ENCODE data around the gene MACROD2. TPM values are rescaled to one million over a fixed set of nuclear protein-coding genes. Genes with fewer than 3 reads are reported as not detected.

Gene MACROD2
- total and polyA plus RNA-seq, 11 donors = 0.54 to 5.4 (median 2.4) TPM

- intact Hi-C loops (cut with DNase I) = no loop called here
- H3K27ac ChIP-seq = peak overlapping the region in 5 of 12 donors; percentile 39 to 71 (median 66)
Measured at GRCh38 chr20:13995841-13996240, 525 bp downstream of the MACROD2 start.

GRCh38 chr20:13996265-13996664 is 949 bp downstream of the MACROD2 start:
- 8 to 9% (median 8%) methylated on average over 13 of the region's 13 CpGs for WGBS, 4 donors
- peak overlapping the region in 2 of 12 donors; percentile 70 to 71 for H3K27ac ChIP-seq

More at GRCh38 chr20:13995841-13996240, 525 bp downstream of the MACROD2 start:
- Histone ChIP-seq H3K27me3 (peaks cover 0 to 18% (median 0%) of the 10 kb centered on the region in 9 donors), H3K36me3 (no peaks in the 10 kb centered on the region), H3K4me3 (peak overlapping the region; percentile 42 to 79 (median 64)), H3K4me1 (peaks cover 0 to 16% (median 0%) of the 10 kb centered on the region in 12 donors), H3K9me3 (peaks cover 0 to 29% (median 10%) of the 10 kb centered on the region in 12 donors)
- 0 to 1% (median 1%) methylated on average over 26 to 52 of the region's 52 CpGs for WGBS, 4 donors
- peak in 3 of 4 donors; percentile 27 to 70 (median 67) for ATAC-seq
- DNase-seq = peak; percentile 13 to 60 (median 26)
- TF ChIP-seq POLR2A (IDR thresholded peaks at IDR 0.05) (no peak), CTCF (IDR thresholded peaks at IDR 0.05) (no peak)

GRCh38 chr20:14000917-14001316 is 5.6 kb downstream of the MACROD2 start:
- H3K9me3 ChIP-seq = no peaks in the 10 kb centered on the region
- no peak overlapping the region for H3K27ac ChIP-seq
- H3K4me3 ChIP-seq = no peak overlapping the region
- WGBS, 4 donors = 89 to 94% (median 93%) methylated on average over 1 of the region's 1 CpG
- H3K27me3 ChIP-seq = peaks cover 0 to 10% (median 0%) of the 10 kb centered on the region in 9 donors
- no peaks in the 10 kb centered on the region for H3K36me3 ChIP-seq
- peaks cover 0 to 5% (median 0%) of the 10 kb centered on the region in 12 donors for H3K4me1 ChIP-seq
- TF ChIP-seq POLR2A (IDR thresholded peaks at IDR 0.05) (no peak), CTCF (IDR thresholded peaks at IDR 0.05) (no peak)
- no peak for DNase-seq
- ATAC-seq = no peak
- intact Hi-C loops (cut with DNase I) = no loop called here

More at GRCh38 chr20:13996265-13996664, 949 bp downstream of the MACROD2 start:
- DNase-seq (no peak), ATAC-seq (no peak)
- Histone ChIP-seq H3K4me1 (peaks cover 0 to 16% (median 0%) of the 10 kb centered on the region in 12 donors), H3K36me3 (no peaks in the 10 kb centered on the region), H3K27me3 (peaks cover 0 to 18% (median 0%) of the 10 kb centered on the region in 9 donors), H3K9me3 (peaks cover 0 to 24% (median 10%) of the 10 kb centered on the region in 12 donors), H3K4me3 (peak overlapping the region; percentile 42 to 79 (median 64))
- TF ChIP-seq POLR2A (IDR thresholded peaks at IDR 0.05) (no peak), CTCF (IDR thresholded peaks at IDR 0.05) (no peak)
- intact Hi-C loops (cut with DNase I) = no loop called here

- H3K4me1 ChIP-seq = no peaks in the 10 kb centered on the region
- TF ChIP-seq CTCF (IDR thresholded peaks at IDR 0.05) (no peak), POLR2A (IDR thresholded peaks at IDR 0.05) (no peak)
- DNase-seq = no peak
- no peak overlapping the region for H3K27ac ChIP-seq
- no peak for ATAC-seq
- no peak overlapping the region for H3K4me3 ChIP-seq
- peaks cover 0 to 12% (median 0%) of the 10 kb centered on the region in 12 donors for H3K9me3 ChIP-seq
- WGBS, 4 donors = 89 to 95% (median 92%) methylated on average over 4 of the region's 4 CpGs
- H3K27me3 ChIP-seq = no peaks in the 10 kb centered on the region
- intact Hi-C loops (cut with DNase I) = no loop called here
- no peaks in the 10 kb centered on the region for H3K36me3 ChIP-seq
Measured at GRCh38 chr20:14005996-14006395, 10.7 kb downstream of the MACROD2 start.
